Fibroblast of skin of left quadriceps (primary cell): ENCODE measurements around the gene ABCG1.

Source experiments
- DNase-seq, 2 experiments: peaks; one replicate each; pipeline ENCODE4 v3.0.0-alpha.2; 2013; ENCODE audit warnings: low read depth in 2 of 2

ABCG1 gene

DNA sequence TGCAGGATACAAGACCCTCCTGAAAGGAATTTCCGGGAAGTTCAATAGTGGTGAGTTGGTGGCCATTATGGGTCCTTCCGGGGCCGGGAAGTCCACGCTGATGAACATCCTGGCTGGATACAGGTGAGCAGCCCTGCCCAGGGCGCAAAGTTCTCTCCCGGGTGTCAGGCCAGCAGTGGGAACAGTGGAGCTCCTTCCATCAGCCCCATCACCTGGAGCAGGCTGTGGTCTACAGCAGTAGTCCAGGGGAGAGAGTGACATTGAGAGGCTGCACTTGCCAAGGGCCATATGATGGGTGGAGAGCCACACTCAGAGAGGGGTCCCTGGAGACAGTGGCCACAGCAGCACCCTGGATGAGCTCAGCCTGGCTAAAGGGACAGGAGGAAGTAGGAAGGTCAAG, 52.1 kb downstream of the ABCG1 start:
- no peak for DNase-seq

GRCh38 chr21:42272109-42272962, 53.4 kb downstream of the ABCG1 start:
- DNase-seq = no peak

- no peak for DNase-seq
Observed at GRCh38 chr21:42272984-42273600, 54.2 kb downstream of the ABCG1 start.

- no peak for DNase-seq
Observed at GRCh38 chr21:42276076-42276475, 57.1 kb downstream of the ABCG1 start.

- DNase-seq = no peak
Observed at GRCh38 chr21:42276526-42277154, 57.7 kb downstream of the ABCG1 start.

DNA sequence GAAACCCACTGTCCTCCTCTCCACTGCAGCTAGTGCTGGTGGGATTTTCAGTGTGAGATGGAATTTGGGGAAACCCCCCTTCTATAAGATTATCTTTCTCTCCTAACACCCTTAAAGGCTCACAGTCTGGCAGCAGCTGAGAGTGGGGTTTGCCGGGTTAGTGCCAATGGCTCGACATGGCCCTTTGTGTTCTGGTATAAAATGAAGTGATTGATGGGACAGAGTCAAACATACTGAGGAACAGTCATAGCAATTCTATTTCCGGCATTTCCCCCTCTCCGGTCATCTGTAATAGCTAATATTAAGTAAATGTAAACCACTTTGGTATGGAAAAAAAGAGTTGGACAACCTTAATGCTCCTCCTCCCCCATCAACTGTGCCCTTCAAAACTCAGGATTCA, 58.7 kb downstream of the ABCG1 start:
- no peak for DNase-seq

DNA sequence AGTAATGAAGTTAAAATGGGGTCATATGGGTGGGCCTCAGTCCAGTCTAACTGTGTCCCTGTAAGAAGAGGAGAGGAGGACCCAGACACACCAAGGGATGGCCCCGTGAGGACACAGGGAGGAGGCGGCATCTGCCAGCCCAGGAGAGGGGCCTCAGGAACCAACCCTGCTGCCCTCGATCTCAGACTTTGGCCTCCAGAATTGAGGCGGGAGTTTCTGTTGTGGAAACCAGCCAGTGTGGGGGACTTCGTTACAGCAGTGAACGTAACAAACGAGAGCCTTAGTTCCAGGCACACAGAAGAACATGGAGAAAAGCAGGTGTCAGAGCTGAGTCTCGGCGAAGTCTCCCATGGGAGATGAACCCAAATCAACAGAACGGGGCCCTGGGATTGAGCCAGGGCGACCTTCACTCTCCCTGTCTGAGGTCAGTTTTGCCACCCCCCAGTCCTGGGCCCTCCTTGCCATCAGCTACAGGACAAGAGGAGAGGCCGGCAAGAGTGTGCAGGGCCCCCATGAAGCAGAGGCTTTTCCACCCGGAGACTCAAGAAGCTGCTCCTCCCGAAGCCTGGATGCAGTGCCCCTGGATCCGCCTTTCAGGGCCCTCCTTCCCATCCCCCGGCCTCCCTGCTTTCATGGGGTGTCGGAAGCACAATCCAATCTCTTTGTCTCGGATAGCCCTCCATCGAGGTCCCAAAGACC, 59.7 kb downstream of the ABCG1 start:
- DNase-seq = no peak

- no peak for DNase-seq
Observed at GRCh38 chr21:42279341-42279871, 60.5 kb downstream of the ABCG1 start.

GRCh38 chr21:42279888-42280287, 60.9 kb downstream of the ABCG1 start:
- no peak for DNase-seq

- no peak for DNase-seq
Observed at GRCh38 chr21:42280356-42281180, 61.6 kb downstream of the ABCG1 start.

DNA sequence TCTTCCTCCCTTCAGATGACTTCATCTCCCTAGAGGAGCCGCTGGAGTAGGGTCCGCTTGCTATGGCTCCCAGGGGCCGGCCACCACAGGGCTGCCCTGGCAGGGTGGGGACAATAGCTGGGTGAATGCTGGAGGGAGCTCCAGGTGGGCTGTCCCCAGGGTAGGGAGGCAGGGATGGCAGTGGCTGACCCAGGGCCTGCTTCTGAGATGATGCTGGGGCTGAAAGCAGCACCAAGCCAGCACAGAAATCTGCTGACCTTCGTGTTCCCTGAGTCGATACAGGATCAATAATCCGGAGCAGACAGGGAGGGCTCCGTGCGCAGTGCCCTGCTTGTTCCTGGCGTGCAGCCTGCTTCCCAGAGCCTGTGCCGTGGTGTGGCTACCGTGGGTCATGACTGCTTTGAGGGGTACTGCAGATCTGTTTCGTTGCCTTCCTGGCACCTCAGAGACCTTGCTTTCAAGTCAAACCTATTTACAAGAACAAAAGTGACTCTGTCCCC, 62.3 kb downstream of the ABCG1 start:
- DNase-seq = no peak

GRCh38 chr21:42282021-42282420, 63.1 kb downstream of the ABCG1 start:
- DNase-seq = no peak

- no peak for DNase-seq
Observed at GRCh38 chr21:42282715-42283114, 63.8 kb downstream of the ABCG1 start.

DNA sequence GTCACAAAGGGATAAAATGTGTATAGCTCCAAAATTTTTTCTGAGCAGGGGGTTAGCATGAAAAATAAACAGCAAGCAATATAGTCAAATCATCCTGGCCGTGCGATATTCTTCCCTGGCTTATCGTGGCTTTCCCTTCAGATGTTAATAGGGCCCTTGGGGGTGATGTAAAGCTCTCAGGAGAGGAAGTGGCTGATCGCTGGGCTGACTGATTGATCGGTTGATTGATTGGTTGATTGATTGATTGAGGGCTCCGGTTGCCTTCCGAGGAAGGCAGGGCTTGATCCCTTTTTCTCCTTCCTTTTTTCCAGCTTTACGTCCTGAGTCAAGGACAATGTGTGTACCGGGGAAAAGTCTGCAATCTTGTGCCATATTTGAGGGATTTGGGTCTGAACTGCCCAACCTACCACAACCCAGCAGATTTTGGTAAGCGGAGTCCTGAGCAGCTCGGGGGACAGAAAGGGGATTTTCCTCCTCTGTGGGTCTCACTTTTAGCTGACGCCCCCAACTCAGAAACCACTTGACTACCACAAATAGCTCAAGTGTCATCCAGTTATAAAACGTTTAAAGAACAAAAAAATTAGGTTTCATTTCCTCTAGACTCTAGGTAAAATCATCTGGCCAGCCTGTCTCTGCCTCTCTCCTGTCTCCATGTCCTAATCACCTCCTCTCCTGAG, 66.8 kb downstream of the ABCG1 start:
- no peak for DNase-seq

- DNase-seq = no peak
Observed at GRCh38 chr21:42286416-42286815, 67.5 kb downstream of the ABCG1 start.

- DNase-seq = no peak
Observed at GRCh38 chr21:42287193-42288083, 68.5 kb downstream of the ABCG1 start.

- no peak for DNase-seq
Observed at GRCh38 chr21:42288962-42289361, 70.0 kb downstream of the ABCG1 start.

DNA sequence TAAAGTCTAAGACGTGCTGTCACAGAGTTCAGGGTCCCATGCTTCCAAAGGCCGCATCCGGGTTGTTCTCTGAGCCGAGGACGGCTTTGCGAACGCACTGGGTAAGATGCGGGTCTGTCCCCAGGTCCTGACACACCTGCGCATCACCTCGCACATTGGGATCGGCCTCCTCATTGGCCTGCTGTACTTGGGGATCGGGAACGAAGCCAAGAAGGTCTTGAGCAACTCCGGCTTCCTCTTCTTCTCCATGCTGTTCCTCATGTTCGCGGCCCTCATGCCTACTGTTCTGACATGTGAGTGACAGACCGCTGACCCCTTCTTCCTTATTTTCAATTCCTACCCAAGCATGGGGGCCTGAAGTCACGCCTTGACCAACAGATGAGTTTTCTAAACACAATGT, 71.0 kb downstream of the ABCG1 start:
- DNase-seq = no peak

GRCh38 chr21:42290505-42290904, 71.6 kb downstream of the ABCG1 start:
- no peak for DNase-seq
